ENCODE measurements around the gene CEMIP. TPM values are rescaled to one million over a fixed set of nuclear protein-coding genes. Genes with fewer than 3 reads are reported as not detected.
"Not testable (repeated sequence)": the region's sequence is repeated elsewhere in the genome, so short reads cannot be mapped to it uniquely, and the experiment has no call there.

CEMIP gene
- total RNA-seq, 1 donor from 2014 or later = 0.52 TPM

DNA sequence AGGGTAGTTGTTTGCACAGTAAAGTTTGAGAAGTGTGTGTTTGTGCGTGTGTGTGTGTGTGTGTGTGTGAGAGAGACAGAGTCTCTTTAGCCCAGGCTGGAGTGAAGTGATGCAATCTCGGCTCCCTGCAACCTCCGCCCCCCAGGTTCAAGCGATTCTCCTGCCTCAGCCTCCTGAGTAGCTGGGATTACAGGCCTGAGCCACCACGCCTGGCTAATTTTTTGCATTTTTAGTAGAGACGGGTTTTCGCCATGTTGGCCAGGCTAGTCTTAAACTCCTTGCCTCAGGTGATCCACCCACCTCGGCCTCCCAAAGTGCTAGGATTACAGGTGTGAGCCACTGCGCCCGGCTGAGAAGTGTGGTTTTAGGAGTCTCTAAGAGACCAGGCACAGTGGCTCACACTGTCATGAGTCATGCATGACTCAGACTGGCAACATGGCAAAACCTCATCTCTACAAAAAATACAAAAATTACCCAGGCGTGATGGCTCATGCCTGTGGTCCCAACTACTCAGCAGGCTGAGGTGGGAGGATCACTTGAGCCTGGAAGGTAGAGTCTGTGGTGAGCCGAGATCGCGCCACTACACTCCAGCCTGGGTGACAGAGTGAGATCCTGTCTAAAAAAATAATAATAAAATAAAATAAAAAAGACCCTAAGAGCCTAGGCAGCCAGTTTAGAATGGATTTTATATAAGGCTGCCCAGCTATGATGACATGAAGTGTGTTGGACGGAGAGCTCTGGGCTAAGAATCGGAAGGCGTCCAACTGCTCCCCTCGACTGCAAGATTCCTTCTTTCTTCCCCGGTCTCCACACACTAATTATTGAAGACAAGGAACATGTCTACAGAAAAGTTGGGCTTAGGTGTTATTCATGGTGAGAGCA lies 176.6 kb downstream of the CEMIP start:
- H3K36me3 ChIP-seq (ENCODE audit: control insufficient read depth in 3 of 3, insufficient read depth in 3 of 3, low read length in 3 of 3) = peaks cover 8 to 31% (median 29%) of the 10 kb centered on the region in 3 donors
- H3K27me3 ChIP-seq (ENCODE audit: control insufficient read depth in 3 of 3, insufficient read depth in 3 of 3, low read length in 3 of 3); H3K9me3 ChIP-seq (ENCODE audit: control insufficient read depth in 3 of 3, low read length in 3 of 3); H3K9ac ChIP-seq (ENCODE audit: low read depth in 1 of 3, low read length in 3 of 3); H3K4me1 ChIP-seq (ENCODE audit: control insufficient read depth in 3 of 3, insufficient read depth in 3 of 3, low read length in 3 of 3); H3K27ac ChIP-seq (ENCODE audit: low read depth, low read length); H3K4me3 ChIP-seq (ENCODE audit: low read length in 3 of 3): not testable (repeated sequence)

DNA sequence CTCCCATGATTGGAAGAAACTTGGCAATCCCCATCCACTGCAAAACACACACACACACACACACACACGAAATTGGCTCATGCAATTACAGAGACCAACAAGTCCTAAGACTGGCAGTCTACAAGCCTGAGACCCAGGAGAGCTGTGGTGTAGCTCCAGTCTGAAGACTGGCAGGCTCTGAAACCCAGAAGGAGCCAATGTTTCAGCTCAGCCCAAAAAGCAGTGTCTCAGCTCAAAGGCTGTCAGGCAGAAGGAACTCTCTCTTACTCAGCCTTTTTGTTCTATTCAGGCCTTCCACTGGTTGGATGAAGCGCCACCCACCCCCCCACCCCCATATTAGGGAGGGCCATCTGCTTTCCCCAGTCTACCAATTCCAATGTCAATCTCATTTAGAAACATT lies 178.4 kb downstream of the CEMIP start:
- no peaks in the 10 kb centered on the region for H3K9me3 ChIP-seq (ENCODE audit: control insufficient read depth in 3 of 3, low read length in 3 of 3)
- peaks cover 4 to 21% (median 18%) of the 10 kb centered on the region in 3 donors for H3K36me3 ChIP-seq (ENCODE audit: control insufficient read depth in 3 of 3, insufficient read depth in 3 of 3, low read length in 3 of 3)
- no peak overlapping the region for H3K9ac ChIP-seq (ENCODE audit: low read depth in 1 of 3, low read length in 3 of 3)
- no peaks in the 10 kb centered on the region for H3K27me3 ChIP-seq (ENCODE audit: control insufficient read depth in 3 of 3, insufficient read depth in 3 of 3, low read length in 3 of 3)
- no peak overlapping the region for H3K27ac ChIP-seq (ENCODE audit: low read depth, low read length)
- H3K4me3 ChIP-seq (ENCODE audit: low read length in 3 of 3) = no peak overlapping the region
- no peaks in the 10 kb centered on the region for H3K4me1 ChIP-seq (ENCODE audit: control insufficient read depth in 3 of 3, insufficient read depth in 3 of 3, low read length in 3 of 3)

DNA sequence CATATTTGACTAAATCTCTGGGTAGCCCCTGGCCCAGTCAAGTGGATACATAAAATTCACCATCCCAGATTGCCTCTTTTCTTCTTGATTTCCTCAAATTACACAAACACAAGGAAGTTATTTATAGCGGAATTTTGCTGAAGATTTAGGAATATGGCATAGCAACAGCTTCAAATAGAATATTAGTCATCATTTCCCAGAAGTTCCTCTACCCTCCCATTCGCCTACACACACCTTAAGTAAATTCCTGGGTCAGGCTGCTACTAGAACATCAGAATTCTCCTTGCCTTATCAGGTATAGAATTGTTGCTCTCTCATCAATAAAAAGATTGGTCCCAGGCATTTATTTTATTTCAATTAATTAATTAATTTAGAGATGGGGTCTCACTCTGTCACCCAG lies 178.8 kb downstream of the CEMIP start:
- Histone ChIP-seq H3K4me1 (ENCODE audit: control insufficient read depth in 3 of 3, insufficient read depth in 3 of 3, low read length in 3 of 3) (no peaks in the 10 kb centered on the region), H3K36me3 (ENCODE audit: control insufficient read depth in 3 of 3, insufficient read depth in 3 of 3, low read length in 3 of 3) (peaks cover 4 to 17% (median 14%) of the 10 kb centered on the region in 3 donors), H3K27ac (ENCODE audit: low read depth, low read length) (no peak overlapping the region), H3K27me3 (ENCODE audit: control insufficient read depth in 3 of 3, insufficient read depth in 3 of 3, low read length in 3 of 3) (no peaks in the 10 kb centered on the region), H3K4me3 (ENCODE audit: low read length in 3 of 3) (no peak overlapping the region), H3K9me3 (ENCODE audit: control insufficient read depth in 3 of 3, low read length in 3 of 3) (no peaks in the 10 kb centered on the region), H3K9ac (ENCODE audit: low read depth in 1 of 3, low read length in 3 of 3) (no peak overlapping the region)

DNA sequence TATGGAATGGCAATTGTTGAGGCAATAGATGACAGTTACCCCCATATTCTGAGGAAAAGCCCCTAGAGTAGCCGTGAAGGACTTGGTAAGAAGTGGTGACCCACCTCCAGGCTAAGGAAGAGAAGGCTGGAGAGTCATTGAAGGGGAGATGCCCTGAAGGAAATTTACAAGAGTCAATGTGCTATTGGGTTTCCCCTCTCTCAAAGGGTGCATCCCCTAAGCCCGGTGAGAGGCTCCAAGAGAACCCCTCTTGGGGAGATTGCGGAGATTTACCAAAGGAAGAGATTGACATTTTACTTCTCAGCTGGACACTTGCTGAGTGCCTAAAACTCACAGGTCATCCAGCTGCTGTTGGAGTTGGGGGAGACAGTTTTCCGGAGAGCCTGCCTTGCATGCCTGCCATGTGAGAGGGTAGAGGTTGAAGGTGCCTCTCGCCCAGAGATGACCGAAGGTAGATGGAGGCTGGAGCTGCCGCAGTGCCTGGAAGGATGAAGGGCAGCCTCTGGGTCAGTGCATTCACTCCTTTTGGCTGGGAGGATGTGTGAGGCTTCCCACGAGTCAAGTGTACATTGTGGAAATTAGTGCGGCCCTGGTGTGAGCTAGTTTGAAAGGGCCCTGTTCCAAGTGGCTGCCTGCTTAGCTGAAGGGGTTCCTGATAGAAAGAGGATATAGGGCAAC lies 179.8 kb downstream of the CEMIP start:
- Histone ChIP-seq H3K27me3 (ENCODE audit: control insufficient read depth in 3 of 3, insufficient read depth in 3 of 3, low read length in 3 of 3) (no peaks in the 10 kb centered on the region), H3K9me3 (ENCODE audit: control insufficient read depth in 3 of 3, low read length in 3 of 3) (no peaks in the 10 kb centered on the region), H3K4me1 (ENCODE audit: control insufficient read depth in 3 of 3, insufficient read depth in 3 of 3, low read length in 3 of 3) (no peaks in the 10 kb centered on the region), H3K9ac (ENCODE audit: low read depth in 1 of 3, low read length in 3 of 3) (no peak overlapping the region), H3K27ac (ENCODE audit: low read depth, low read length) (no peak overlapping the region), H3K36me3 (ENCODE audit: control insufficient read depth in 3 of 3, insufficient read depth in 3 of 3, low read length in 3 of 3) (peaks cover 4 to 12% (median 6%) of the 10 kb centered on the region in 3 donors), H3K4me3 (ENCODE audit: low read length in 3 of 3) (no peak overlapping the region)

- H3K4me3 ChIP-seq (ENCODE audit: low read length in 3 of 3); H3K4me1 ChIP-seq (ENCODE audit: control insufficient read depth in 3 of 3, insufficient read depth in 3 of 3, low read length in 3 of 3); H3K27ac ChIP-seq (ENCODE audit: low read depth, low read length); H3K9me3 ChIP-seq (ENCODE audit: control insufficient read depth in 3 of 3, low read length in 3 of 3); H3K27me3 ChIP-seq (ENCODE audit: control insufficient read depth in 3 of 3, insufficient read depth in 3 of 3, low read length in 3 of 3); H3K9ac ChIP-seq (ENCODE audit: low read depth in 1 of 3, low read length in 3 of 3): not testable (repeated sequence)
- H3K36me3 ChIP-seq (ENCODE audit: control insufficient read depth in 3 of 3, insufficient read depth in 3 of 3, low read length in 3 of 3) = peaks cover 0 to 12% (median 2%) of the 10 kb centered on the region in 3 donors
These were observed 186.3 kb downstream of the CEMIP start for GRCh38 chr15:80965454-80965853.

- H3K27me3 ChIP-seq (ENCODE audit: control insufficient read depth in 3 of 3, insufficient read depth in 3 of 3, low read length in 3 of 3) = no peaks in the 10 kb centered on the region
- peaks cover 0 to 12% (median 2%) of the 10 kb centered on the region in 3 donors for H3K36me3 ChIP-seq (ENCODE audit: control insufficient read depth in 3 of 3, insufficient read depth in 3 of 3, low read length in 3 of 3)
- H3K27ac ChIP-seq (ENCODE audit: low read depth, low read length) = no peak overlapping the region
- no peaks in the 10 kb centered on the region for H3K9me3 ChIP-seq (ENCODE audit: control insufficient read depth in 3 of 3, low read length in 3 of 3)
- H3K9ac ChIP-seq (ENCODE audit: low read depth in 1 of 3, low read length in 3 of 3) = no peak overlapping the region
- no peaks in the 10 kb centered on the region for H3K4me1 ChIP-seq (ENCODE audit: control insufficient read depth in 3 of 3, insufficient read depth in 3 of 3, low read length in 3 of 3)
- no peak overlapping the region for H3K4me3 ChIP-seq (ENCODE audit: low read length in 3 of 3)
These were observed 187.4 kb downstream of the CEMIP start for GRCh38 chr15:80966431-80967197.

GRCh38 chr15:80967451-80967850 lies 188.3 kb downstream of the CEMIP start:
- H3K4me1 ChIP-seq (ENCODE audit: control insufficient read depth in 3 of 3, insufficient read depth in 3 of 3, low read length in 3 of 3) = no peaks in the 10 kb centered on the region
- no peaks in the 10 kb centered on the region for H3K9me3 ChIP-seq (ENCODE audit: control insufficient read depth in 3 of 3, low read length in 3 of 3)
- H3K4me3 ChIP-seq (ENCODE audit: low read length in 3 of 3) = no peak overlapping the region
- no peak overlapping the region for H3K9ac ChIP-seq (ENCODE audit: low read depth in 1 of 3, low read length in 3 of 3)
- no peaks in the 10 kb centered on the region for H3K27me3 ChIP-seq (ENCODE audit: control insufficient read depth in 3 of 3, insufficient read depth in 3 of 3, low read length in 3 of 3)
- H3K36me3 ChIP-seq (ENCODE audit: control insufficient read depth in 3 of 3, insufficient read depth in 3 of 3, low read length in 3 of 3) = peaks cover 0 to 12% (median 2%) of the 10 kb centered on the region in 3 donors
- H3K27ac ChIP-seq (ENCODE audit: low read depth, low read length) = no peak overlapping the region

- H3K4me3 ChIP-seq (ENCODE audit: low read length in 3 of 3) = no peak overlapping the region
- no peaks in the 10 kb centered on the region for H3K4me1 ChIP-seq (ENCODE audit: control insufficient read depth in 3 of 3, insufficient read depth in 3 of 3, low read length in 3 of 3)
- peaks cover 0 to 12% (median 2%) of the 10 kb centered on the region in 3 donors for H3K36me3 ChIP-seq (ENCODE audit: control insufficient read depth in 3 of 3, insufficient read depth in 3 of 3, low read length in 3 of 3)
- no peaks in the 10 kb centered on the region for H3K9me3 ChIP-seq (ENCODE audit: control insufficient read depth in 3 of 3, low read length in 3 of 3)
- no peaks in the 10 kb centered on the region for H3K27me3 ChIP-seq (ENCODE audit: control insufficient read depth in 3 of 3, insufficient read depth in 3 of 3, low read length in 3 of 3)
- H3K27ac ChIP-seq (ENCODE audit: low read depth, low read length) = no peak overlapping the region
- H3K9ac ChIP-seq (ENCODE audit: low read depth in 1 of 3, low read length in 3 of 3) = no peak overlapping the region
These were observed 188.9 kb downstream of the CEMIP start for GRCh38 chr15:80967991-80968510.

DNA sequence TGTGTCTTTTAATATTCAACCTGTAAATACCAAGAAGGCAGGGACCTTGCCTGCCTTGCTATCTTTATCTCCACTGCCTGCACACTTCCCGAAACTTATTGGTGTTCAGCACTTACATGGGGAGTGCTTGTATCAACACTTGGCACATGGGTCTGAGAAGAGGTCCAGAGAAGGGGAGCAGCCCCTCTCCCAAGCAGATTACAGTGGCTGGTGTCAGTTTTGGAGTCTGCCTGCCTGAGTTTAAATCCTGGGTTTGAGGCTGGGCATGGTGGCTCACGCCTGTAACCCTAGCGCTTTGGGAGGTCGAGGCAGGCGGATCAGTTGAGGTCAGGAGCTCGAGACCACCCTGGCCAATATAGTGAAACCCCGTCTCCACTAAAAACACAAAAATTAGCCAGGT lies 190.1 kb downstream of the CEMIP start:
- Histone ChIP-seq H3K4me3 (ENCODE audit: low read length in 3 of 3) (no peak overlapping the region), H3K27me3 (ENCODE audit: control insufficient read depth in 3 of 3, insufficient read depth in 3 of 3, low read length in 3 of 3) (no peaks in the 10 kb centered on the region), H3K9me3 (ENCODE audit: control insufficient read depth in 3 of 3, low read length in 3 of 3) (no peaks in the 10 kb centered on the region)

More for the DNA sequence above, 190.1 kb downstream of the CEMIP start:
- Histone ChIP-seq H3K4me1 (ENCODE audit: control insufficient read depth in 3 of 3, insufficient read depth in 3 of 3, low read length in 3 of 3) (no peaks in the 10 kb centered on the region), H3K36me3 (ENCODE audit: control insufficient read depth in 3 of 3, insufficient read depth in 3 of 3, low read length in 3 of 3) (peaks cover 0 to 12% (median 2%) of the 10 kb centered on the region in 3 donors), H3K9ac (ENCODE audit: low read depth in 1 of 3, low read length in 3 of 3) (no peak overlapping the region), H3K27ac (ENCODE audit: low read depth, low read length) (no peak overlapping the region)
